BLaER1 treated with 17β-estradiol and CSF1 and Interleukin-3, amounts not matched to agents 10 nM and 100 nM (cell line): Measurements from ENCODE around the gene KLF6.

Experiments
- H3K27ac ChIP-seq, 11 experiments: shearing (Covaris generic); formaldehyde crosslinking; 2 replicates each; pipeline ENCODE4 v1.8.1; 2022
- H3K27me3 ChIP-seq, 11 experiments: shearing (Covaris generic); formaldehyde crosslinking; 2 replicates each; pipeline ENCODE4 v1.8.1; 2022
- H3K36me3 ChIP-seq, 11 experiments: shearing (Covaris generic); formaldehyde crosslinking; 2 replicates each; pipeline ENCODE4 v1.8.1; 2022
- H3K4me1 ChIP-seq, 10 experiments: shearing (Covaris generic); formaldehyde crosslinking; 2 replicates each; pipeline ENCODE4 v1.8.1; 2022
- H3K4me2 ChIP-seq, 11 experiments: shearing (Covaris generic); formaldehyde crosslinking; 2 replicates each; pipeline ENCODE4 v1.8.1; 2022
- H3K4me3 ChIP-seq, 10 experiments: shearing (Covaris generic); formaldehyde crosslinking; 2 replicates each; pipeline ENCODE4 v1.8.1; 2022
- H3K9ac ChIP-seq, 11 experiments: shearing (Covaris generic); formaldehyde crosslinking; 2 replicates each; pipeline ENCODE4 v1.8.1; 2022
- H3K9me3 ChIP-seq, 11 experiments: shearing (Covaris generic); formaldehyde crosslinking; replicated peaks in 1 of 11; 2 replicates each; pipeline ENCODE4 v1.8.1; 2022
- H4K20me1 ChIP-seq, 11 experiments: shearing (Covaris generic); formaldehyde crosslinking; 2 replicates each; pipeline ENCODE4 v1.8.1; 2022
- Cebpa-rat ChIP-seq, 11 experiments: shearing (Covaris generic); IDR thresholded peaks; 2 replicates each; pipeline ENCODE4 v1.8.1; 2022

The KLF6 gene

DNA sequence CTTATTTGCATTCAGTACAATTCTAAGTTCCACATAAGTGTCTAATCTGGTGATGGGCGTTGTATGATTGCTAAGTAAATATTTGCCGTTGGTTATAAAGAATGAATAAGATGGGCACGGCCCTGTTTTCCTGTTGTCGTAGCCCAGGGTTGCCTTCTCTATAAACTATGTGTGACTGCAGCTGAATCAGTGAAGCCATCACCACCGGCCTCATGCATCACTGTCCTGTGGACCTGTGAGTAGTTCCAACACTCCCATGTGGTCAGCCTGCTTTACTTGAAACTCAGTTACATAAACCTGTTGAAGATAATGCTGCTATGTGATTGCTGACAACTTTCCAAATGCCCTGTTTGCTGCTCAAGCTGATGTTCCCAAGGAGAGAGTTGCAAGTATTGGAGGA is 21.6 kb upstream of the KLF6 start:
- peak overlapping the region; percentile 86 to 95 (median 91) for H3K4me2 ChIP-seq
- TF ChIP-seq Cebpa-rat (IDR thresholded peaks at IDR 0.05) = no peak
- peak overlapping the region; percentile 81 to 98 (median 87); a peak in 20 of 22 replicates for H3K9ac ChIP-seq
- H3K4me3 ChIP-seq = 0 out of 20 replicates have a peak overlapping the region, but pooled peaks of 1 of the 10 experiments have one; percentile 45
- H3K4me1 ChIP-seq = peaks cover 82 to 95% (median 89%) of the 10 kb centered on the region in 10 experiments
- no peaks in the 10 kb centered on the region for H3K36me3 ChIP-seq
- peaks cover 0 to 7% (median 0%) of the 10 kb centered on the region in 11 experiments; a peak in 2 of 22 replicates for H3K9me3 ChIP-seq
- H3K27ac ChIP-seq = peak overlapping the region; percentile 94 to 100 (median 97)
- H4K20me1 ChIP-seq = no peaks in the 10 kb centered on the region
- H3K27me3 ChIP-seq = no peaks in the 10 kb centered on the region

GRCh38 chr10:3805791-3806461 is 20.9 kb upstream of the KLF6 start:
- H3K4me2 ChIP-seq = peak overlapping the region; percentile 86 to 95 (median 91)
- H3K27ac ChIP-seq = peak overlapping the region; percentile 94 to 100 (median 97)
- H3K36me3 ChIP-seq = no peaks in the 10 kb centered on the region
- TF ChIP-seq Cebpa-rat (IDR thresholded peaks at IDR 0.05) = no peak
- no peaks in the 10 kb centered on the region for H4K20me1 ChIP-seq
- no peaks in the 10 kb centered on the region for H3K27me3 ChIP-seq
- peak overlapping the region; percentile 27 to 54 (median 40); a peak in 16 of 20 replicates for H3K4me3 ChIP-seq
- H3K9ac ChIP-seq = peak overlapping the region; percentile 81 to 98 (median 87)
- peaks cover 0 to 7% (median 0%) of the 10 kb centered on the region in 11 experiments; a peak in 2 of 22 replicates for H3K9me3 ChIP-seq
- peaks cover 76 to 90% (median 83%) of the 10 kb centered on the region in 10 experiments for H3K4me1 ChIP-seq

- H4K20me1 ChIP-seq = no peaks in the 10 kb centered on the region
- no peak for TF ChIP-seq Cebpa-rat (IDR thresholded peaks at IDR 0.05)
- H3K27ac ChIP-seq = peak overlapping the region; percentile 94 to 100 (median 97)
- H3K4me1 ChIP-seq = peaks cover 69 to 84% (median 76%) of the 10 kb centered on the region in 10 experiments
- H3K9me3 ChIP-seq = peaks cover 0 to 7% (median 0%) of the 10 kb centered on the region in 11 experiments; a peak in 2 of 22 replicates
- H3K27me3 ChIP-seq = no peaks in the 10 kb centered on the region
- H3K4me3 ChIP-seq = peak overlapping the region; percentile 27 to 54 (median 40); a peak in 16 of 20 replicates
- H3K36me3 ChIP-seq = no peaks in the 10 kb centered on the region
- peak overlapping the region; percentile 86 to 95 (median 91) for H3K4me2 ChIP-seq
- peak overlapping the region; percentile 81 to 98 (median 87) for H3K9ac ChIP-seq
These were observed 20.3 kb upstream of the KLF6 start for GRCh38 chr10:3805201-3805790.

DNA sequence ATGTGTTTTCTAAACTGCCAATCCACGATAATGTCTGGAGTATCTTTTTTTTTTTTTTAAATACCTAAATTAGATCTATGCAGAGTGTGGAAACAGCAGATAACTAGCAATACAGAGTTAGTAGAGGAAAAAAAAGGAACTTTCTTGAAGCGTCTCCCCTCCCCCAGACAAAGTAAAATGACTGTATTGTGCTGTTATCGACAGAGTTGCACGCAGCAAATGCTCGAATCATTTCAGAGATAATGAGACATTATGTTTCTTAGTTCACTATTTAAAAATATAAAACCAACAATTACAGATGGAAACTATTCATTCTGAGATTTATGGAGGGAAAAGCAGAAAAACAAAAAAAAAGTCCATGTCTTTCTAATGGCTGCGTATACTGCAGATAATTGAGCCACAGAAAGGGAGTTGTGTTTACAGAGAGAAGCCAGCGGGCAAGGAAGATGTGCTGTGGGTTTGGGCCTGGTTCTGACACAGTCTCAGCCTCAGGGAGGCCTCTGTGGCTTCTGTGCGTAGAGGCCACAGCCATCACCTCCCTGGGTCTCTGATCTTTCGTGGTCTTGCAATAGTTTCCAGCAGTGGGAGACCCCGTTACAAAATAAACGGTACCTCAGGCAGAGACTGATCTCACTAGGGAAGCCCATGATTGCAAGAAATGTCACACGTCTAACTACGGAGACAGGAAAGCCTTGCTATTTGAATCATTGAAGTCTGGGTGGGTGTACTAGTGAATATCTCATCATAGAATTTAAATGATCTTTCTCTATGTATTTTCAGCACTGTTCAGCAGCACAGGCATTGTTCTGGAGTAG is 19.1 kb upstream of the KLF6 start:
- H4K20me1 ChIP-seq = no peaks in the 10 kb centered on the region
- peak in 4 of 11 experiments; percentile 24 to 89 (median 42); a peak in 6 of 22 replicates for TF ChIP-seq Cebpa-rat (IDR thresholded peaks at IDR 0.05)
- peak overlapping the region; percentile 64 to 98 (median 87) for H3K9ac ChIP-seq
- peak overlapping the region; percentile 53 to 95 (median 90) for H3K4me2 ChIP-seq
- peak overlapping the region; percentile 94 to 100 (median 97) for H3K27ac ChIP-seq
- H3K27me3 ChIP-seq = no peaks in the 10 kb centered on the region
- no peak overlapping the region for H3K4me3 ChIP-seq
- peaks cover 0 to 7% (median 0%) of the 10 kb centered on the region in 11 experiments; a peak in 2 of 22 replicates for H3K9me3 ChIP-seq
- peaks cover 58 to 72% (median 65%) of the 10 kb centered on the region in 10 experiments for H3K4me1 ChIP-seq
- no peaks in the 10 kb centered on the region for H3K36me3 ChIP-seq

GRCh38 chr10:3803295-3803926 is 18.4 kb upstream of the KLF6 start:
- H3K4me3 ChIP-seq = no peak overlapping the region
- H3K9ac ChIP-seq = peak overlapping the region in 10 of 11 experiments; percentile 64 to 98 (median 88); a peak in 18 of 22 replicates
- H3K4me1 ChIP-seq = peaks cover 57 to 65% (median 59%) of the 10 kb centered on the region in 10 experiments
- peak overlapping the region; percentile 53 to 95 (median 90) for H3K4me2 ChIP-seq
- H4K20me1 ChIP-seq = no peaks in the 10 kb centered on the region
- peaks cover 0 to 7% (median 0%) of the 10 kb centered on the region in 11 experiments; a peak in 3 of 22 replicates for H3K9me3 ChIP-seq
- no peak for TF ChIP-seq Cebpa-rat (IDR thresholded peaks at IDR 0.05)
- no peaks in the 10 kb centered on the region for H3K36me3 ChIP-seq
- H3K27ac ChIP-seq = peak overlapping the region; percentile 94 to 100 (median 97)
- no peaks in the 10 kb centered on the region for H3K27me3 ChIP-seq

- peaks cover 0 to 7% (median 0%) of the 10 kb centered on the region in 11 experiments; a peak in 5 of 22 replicates for H3K9me3 ChIP-seq
- TF ChIP-seq Cebpa-rat (IDR thresholded peaks at IDR 0.05) = no peak
- H3K4me1 ChIP-seq = peaks cover 50 to 58% (median 52%) of the 10 kb centered on the region in 10 experiments
- no peaks in the 10 kb centered on the region for H4K20me1 ChIP-seq
- no peak overlapping the region for H3K4me3 ChIP-seq
- peak overlapping the region; percentile 53 to 95 (median 90) for H3K4me2 ChIP-seq
- peak overlapping the region; percentile 94 to 100 (median 97); a peak in 21 of 22 replicates for H3K27ac ChIP-seq
- H3K36me3 ChIP-seq = no peaks in the 10 kb centered on the region
- peak overlapping the region in 6 of 11 experiments; percentile 85 to 98 (median 92); a peak in 9 of 22 replicates for H3K9ac ChIP-seq
- H3K27me3 ChIP-seq = no peaks in the 10 kb centered on the region
These were observed 17.7 kb upstream of the KLF6 start for GRCh38 chr10:3802526-3803265.

DNA sequence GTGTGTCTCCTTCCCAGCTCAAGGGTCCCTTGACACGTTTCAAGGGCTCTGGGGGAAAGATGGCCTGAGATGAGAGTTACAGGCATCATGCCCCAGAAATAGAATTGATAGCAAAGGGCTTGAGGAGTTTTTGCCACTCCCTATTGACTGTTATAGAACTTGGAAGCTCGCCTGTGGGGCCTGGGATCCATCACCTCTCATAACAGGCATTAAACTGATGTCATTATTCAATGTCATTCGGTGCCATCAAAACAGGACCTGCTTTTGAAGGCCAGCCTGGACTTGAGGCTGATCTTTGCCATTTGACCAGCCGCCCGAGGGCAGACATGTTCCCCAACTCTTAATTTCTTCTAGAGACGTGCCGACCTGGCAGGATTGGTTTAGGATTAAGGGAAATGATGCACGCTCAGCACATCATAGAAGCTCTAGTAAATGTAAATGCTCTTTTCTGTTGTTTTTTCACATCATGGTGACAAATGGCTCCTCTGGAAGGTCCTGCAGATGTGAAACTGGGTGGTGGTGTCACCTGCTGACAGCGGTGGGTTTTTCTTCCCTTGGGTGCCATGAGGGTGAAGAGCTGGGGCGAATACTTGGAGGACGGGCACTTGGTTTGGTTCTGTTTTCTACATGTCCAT is 16.7 kb upstream of the KLF6 start:
- no peak overlapping the region for H3K4me3 ChIP-seq
- H3K36me3 ChIP-seq = no peaks in the 10 kb centered on the region
- no peak overlapping the region for H3K9ac ChIP-seq
- H3K27ac ChIP-seq = peak overlapping the region in 8 of 11 experiments; percentile 94 to 100 (median 98); a peak in 7 of 22 replicates
- H3K4me2 ChIP-seq = 0 out of 22 replicates have a peak overlapping the region, but pooled peaks of 1 of the 11 experiments have one; percentile 82
- no peaks in the 10 kb centered on the region for H3K27me3 ChIP-seq
- peaks cover 40 to 48% (median 42%) of the 10 kb centered on the region in 10 experiments for H3K4me1 ChIP-seq
- peaks cover 0 to 9% (median 0%) of the 10 kb centered on the region in 11 experiments; a peak in 6 of 22 replicates for H3K9me3 ChIP-seq
- H4K20me1 ChIP-seq = no peaks in the 10 kb centered on the region
- TF ChIP-seq Cebpa-rat (IDR thresholded peaks at IDR 0.05) = no peak
